NOMO-1 (cell line): ENCODE data around the gene FAM228A.
A peak's percentile ranks its signal among the peaks of the same experiment; 100 is the strongest.
"Not testable (repeated sequence)": the region's sequence is repeated elsewhere in the genome, so short reads cannot be mapped to it uniquely, and the experiment has no call there.

Source experiments
- DNase-seq, 2 experiments: peaks; one replicate each; lab custom pipeline; 2025; ENCODE audit not compliant: unreplicated experiment in 2 of 2; lab: John Stamatoyannopoulos, UW

FAM228A gene

DNA sequence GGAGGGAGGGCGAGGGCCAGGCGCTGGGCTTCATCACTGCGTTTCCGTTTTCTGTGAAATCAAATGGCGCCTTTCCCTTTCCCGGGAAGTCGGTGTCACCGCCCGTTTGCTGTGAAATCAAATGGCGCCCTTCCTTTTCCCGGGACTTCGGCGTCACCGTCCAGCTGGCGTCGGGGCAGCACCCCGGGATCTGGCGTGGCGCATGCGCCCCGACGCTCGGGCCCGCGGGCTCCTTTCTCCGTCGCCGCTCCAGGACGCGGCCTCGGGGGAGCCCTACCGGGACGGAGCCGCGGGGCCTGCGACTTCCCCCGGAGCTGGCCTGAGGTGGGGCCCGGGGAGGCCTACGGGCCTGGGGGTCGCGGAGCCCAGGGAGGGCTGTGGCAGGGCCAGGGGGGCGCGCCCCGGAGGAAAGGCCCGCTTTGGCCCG, at the start of gene FAM228A:
TSS of gene FAM228A (plus strand) at position 203 of the 427 bp plus-strand sequence. CDS start 428 bp downstream, outside the sequence.
- no peak for DNase-seq

DNA sequence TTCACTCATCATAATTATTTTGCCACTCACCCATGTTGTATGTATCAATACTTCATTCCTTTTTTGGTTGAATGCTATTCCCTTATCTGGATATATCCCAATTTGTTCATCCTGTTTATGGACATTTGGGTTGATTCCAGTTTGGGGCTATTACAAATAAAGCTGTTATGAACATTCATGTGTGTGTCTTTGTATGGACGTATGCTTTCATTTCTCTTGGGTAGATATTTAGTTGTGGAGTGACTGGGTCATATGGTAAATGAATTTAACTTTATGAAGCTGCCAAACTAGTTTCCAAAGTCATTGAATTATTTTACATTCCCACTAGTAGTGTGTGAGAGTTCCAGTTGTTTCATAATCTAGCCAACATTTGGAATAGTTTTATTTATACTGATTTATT, 48.9 kb upstream of the FAM228A start:
- no peak for DNase-seq

- no peak for DNase-seq
These were observed 42.3 kb upstream of the FAM228A start for GRCh38 chr2:24132543-24132942.

DNA sequence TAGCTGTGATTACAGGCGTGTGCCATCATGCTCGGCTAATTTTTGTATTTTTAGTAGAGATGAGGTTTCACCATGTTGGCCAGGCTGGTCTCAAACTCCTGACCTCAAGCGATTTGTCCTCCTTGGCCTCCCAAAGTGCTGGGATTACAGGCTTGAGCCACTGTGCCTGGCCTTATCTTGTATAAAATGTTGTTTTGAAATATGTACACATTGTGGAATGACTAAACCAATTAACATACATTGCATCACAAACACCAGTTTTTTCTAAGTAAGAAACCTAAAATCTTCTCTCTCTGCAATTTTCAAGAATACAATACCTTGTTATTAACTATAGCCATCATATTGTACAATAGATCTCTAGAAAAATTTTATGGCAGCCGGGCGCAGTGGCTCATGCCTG, 34.5 kb upstream of the FAM228A start:
- not testable (repeated sequence) for DNase-seq

- no peak for DNase-seq
These were observed 27.5 kb upstream of the FAM228A start for GRCh38 chr2:24147364-24147763.

GRCh38 chr2:24152413-24153197, 22.2 kb upstream of the FAM228A start:
- no peak for DNase-seq

GRCh38 chr2:24153478-24153877, 21.4 kb upstream of the FAM228A start:
- no peak for DNase-seq

GRCh38 chr2:24158131-24158530, 16.7 kb upstream of the FAM228A start:
- no peak for DNase-seq

- DNase-seq = no peak
These were observed 15.1 kb upstream of the FAM228A start for GRCh38 chr2:24159708-24160107.

GRCh38 chr2:24160761-24161160, 14.1 kb upstream of the FAM228A start:
- DNase-seq = no peak

DNA sequence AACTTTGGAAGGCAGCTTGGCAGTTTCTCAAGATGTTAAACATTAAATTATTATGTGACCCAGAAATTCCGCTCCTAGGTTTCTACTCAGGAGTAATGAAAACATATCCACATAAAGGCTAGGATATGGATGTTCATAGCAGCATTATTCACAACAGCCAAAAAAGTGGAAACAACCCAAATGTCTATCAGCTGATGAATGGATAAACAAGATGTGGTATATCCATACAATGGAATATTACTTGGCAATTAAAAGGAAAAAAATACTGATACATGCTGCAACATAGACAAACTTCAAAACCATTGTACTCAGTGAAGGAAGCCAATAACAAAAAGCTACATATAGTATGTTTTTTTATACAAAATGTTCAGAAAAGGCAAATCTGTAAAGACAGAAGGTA, 12.4 kb upstream of the FAM228A start:
- no peak for DNase-seq

DNA sequence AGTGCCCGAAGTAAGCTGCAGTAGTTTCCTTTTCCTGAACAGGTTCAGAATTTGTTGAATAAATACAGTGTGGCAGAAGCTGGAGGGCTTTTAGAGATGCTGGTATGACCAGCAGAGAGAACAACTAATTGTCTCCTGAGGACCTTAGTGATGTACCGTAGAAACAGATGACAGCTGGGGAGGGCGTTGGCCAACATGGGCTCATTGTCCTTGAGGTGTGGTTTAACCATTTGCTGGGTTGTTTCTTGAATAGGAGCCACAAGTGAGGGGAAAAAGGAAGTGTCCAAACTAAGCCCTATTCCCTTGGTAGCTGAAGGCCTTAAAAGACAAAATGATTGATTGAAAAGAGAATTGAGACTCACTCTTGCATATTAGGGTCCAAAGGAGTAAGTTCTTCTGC, 11.7 kb upstream of the FAM228A start:
- DNase-seq = peak; percentile 32 to 84

GRCh38 chr2:24163601-24164000, 11.3 kb upstream of the FAM228A start:
- no peak for DNase-seq

DNA sequence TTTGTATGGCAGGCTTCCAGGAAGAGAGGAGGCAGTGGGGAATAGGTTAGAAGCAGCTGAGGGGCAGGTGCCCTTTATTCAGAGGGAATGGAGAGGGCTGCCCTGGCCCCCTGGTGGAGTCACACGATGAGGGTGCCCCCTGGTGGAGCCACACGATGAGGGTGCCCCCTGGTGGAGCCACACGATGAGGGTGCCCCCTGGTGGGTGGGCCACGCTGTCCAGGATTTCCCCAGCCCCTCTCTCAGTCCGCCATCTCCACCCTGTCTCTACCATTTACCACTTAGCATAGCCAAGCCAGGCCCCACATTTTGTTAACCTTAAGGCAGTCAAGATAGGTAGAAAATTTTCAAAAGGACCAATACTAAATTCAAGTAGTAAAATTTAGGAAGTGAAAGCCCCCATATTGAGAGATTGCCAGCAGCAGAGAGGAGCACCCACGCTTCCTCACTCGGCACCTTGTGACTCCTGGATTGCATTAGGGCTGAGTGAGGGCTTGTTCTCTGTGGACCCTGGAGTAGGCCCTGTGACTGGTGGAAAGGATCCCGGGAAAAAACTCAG, 10.4 kb upstream of the FAM228A start:
- DNase-seq = peak; percentile 52 to 67

DNA sequence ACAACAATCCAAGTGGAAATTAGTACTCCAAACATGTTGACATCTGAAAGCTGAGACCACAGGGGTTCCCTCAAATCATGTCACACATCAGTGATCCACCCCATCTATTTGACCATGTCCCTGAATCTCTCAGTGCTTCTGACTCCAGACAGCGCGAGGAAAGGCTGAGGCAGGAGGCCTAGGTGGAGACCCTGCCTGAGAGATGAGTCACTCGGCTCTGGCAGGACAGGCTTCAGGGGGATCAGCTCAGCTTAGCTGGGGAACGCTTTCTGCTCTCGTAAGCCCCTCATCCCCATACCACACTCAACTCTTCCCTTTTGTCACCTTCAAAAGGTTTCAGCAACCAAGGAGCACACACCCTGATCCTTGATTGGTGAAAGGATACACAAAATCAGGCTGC, 5.8 kb upstream of the FAM228A start:
- DNase-seq = no peak

DNA sequence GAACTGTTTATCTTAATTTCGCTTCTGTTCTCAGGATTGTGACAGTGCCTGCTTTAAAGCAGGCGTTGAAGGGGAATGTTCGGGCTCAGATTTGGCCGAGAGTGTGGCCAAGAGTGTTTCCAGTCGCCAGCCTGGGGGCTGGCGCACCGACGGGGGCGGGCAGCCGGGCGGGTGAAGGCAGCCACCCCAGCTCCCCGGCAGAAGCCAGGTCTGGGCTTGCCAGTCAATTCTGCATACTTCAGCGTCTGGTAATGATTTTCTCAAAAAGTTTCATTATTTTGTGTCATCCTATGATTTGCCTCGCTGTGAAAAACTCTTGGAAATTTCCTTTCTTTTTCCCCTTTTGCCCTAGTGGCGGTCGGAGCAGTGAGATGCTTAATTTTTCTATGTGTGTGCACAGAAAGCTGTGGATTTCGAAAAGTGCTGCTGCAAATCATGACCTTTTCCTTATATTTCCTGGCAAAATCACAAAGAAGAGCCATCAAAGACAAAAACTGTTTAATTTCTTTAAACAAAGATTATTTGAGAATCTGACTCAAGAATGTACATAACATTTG, 856 bp downstream of the FAM228A start:
- DNase-seq = no peak

DNA sequence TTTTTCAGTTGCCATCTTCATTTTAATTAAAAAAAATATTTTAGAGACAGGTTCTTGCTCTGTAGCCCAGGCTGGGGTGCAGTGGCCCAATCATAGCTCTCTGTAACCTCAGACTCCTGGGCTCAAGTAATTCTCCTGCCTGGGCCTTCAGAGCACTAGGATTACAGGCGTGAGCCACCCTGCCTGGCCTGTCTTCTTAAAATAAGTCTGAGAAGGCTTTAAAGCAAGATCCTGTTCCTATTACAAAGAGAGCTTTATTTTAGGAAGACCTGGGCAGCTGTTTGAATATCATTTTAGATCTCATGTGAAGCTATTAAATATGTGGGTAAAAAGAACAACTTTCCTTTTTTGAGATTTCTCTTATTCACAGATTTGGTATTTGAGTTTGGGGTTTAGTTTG, 1.5 kb downstream of the FAM228A start:
- no peak for DNase-seq

DNA sequence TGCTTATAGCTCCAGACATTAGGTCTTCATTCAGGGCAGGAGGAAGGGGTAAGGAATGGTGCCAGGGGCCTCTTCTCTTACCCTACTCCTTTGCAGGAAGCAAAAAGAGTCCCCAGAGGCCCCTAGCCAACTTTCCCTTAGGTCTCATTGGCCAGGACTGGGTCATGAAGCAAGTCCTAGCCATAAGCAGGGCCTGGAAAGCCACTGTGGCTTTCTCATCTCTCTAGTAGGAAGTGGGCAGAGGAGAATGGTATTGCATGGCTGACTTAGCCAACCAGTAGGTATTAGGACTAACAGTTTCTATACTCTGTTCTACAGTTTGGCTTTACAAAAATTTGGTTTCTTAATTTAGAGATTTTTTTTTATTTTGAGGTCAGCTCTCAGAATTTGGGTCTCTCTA, 4.8 kb downstream of the FAM228A start:
- DNase-seq = no peak

DNA sequence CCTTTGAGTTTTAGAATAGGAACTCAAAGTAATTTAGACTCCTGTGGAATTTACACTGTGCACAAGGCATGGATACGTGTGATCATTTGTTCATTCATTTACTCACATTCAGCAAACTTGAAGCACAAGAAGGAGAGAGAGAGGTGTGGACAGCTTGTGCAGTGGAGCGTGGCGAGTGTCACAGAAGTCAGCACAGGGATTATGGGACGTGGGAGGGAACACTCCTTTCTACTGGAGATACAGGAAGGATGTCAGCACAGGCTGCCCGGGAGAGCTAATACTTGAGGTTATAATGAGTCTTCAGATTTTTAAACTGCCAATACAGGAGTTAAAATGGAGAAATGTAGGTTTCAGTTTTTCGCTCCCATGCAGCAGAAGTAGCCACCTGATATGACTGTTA, 7.0 kb downstream of the FAM228A start:
- no peak for DNase-seq

DNA sequence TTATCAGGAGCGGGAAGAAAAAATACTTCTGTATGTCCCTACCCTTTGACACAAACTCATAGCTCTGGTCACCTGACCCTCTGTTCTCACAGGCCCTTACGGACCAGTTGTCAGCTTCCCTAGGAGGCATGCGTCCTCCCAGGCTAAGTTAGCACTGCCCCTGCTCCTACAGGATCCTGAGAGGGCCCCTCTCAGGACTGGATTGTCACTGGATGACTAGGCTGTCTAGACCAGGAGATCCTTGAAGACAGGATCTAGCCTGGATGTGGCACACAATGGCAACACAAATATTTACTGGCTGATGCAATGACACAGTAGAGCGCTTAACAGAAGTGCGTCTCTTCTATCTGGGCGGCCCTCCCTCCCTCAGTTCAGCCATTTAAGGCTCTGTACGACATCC, 7.7 kb downstream of the FAM228A start:
- no peak for DNase-seq

DNA sequence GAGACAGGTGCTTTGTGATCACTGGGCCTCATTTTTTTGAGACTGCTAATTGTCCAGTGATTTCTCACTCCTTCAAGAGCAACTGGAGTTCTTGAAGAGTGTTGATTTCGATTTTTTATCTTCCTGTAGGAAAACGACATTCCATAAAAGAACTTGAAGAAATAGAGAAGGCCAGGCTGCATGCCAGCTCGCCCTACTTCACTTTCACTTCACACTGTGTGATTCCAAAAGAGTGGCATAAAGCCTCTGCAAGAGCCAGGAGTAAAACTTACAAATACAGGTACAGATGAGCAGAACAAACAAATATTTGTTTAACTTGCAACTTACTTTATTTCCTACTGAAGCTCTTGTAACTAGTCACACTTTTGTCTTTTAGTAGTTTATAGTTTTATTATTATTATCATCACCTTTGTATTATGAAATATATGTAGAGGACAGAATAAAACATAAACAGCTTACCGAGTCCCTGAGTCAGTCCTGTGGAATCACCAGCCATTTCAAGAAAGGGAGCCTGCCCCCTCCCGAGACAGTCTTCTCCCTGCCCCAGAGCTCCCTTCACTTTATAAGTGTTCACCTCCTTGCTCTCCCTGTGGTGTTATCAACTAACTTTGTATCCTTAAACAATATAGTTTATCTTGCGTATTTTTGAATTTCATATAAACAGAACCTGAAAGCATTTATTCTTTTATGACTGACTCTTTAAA, 8.7 kb downstream of the FAM228A start:
- no peak for DNase-seq

DNA sequence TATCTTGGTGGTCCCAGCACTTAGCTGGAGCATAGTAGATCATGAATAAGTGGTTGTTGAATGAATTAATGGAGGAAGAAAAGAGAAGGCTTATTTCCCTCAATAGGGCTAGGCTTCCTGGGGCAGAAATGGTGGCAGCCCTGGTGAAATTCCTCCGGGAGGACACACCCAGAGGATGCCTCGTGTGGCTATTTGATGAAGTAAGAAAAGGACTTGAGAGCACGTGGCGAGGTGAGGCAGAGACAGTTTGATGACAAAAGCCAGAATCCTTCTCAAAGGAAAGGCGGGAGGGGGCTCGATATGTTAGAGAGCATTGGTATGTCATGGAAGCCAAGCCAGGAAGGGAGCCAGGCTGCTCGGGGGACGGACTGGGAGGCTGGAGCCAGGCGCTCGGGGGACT, 14.7 kb downstream of the FAM228A start:
- no peak for DNase-seq
